Colonic mucosa (tissue), 4 donors: ENCODE data around the gene LHPP. TPM values are rescaled to one million over a fixed set of nuclear protein-coding genes. Genes with fewer than 3 reads are reported as not detected.

ENCODE experiments used
- DNase-seq: peaks from one replicate; pipeline ENCODE4 v3.0.0-alpha.2; 2020
- H3K27ac ChIP-seq: fragments of 200-600 bp; one replicate; pipeline ENCODE4 v1.8.0; 2021
- H3K27me3 ChIP-seq: fragments of 200-600 bp; one replicate; pipeline ENCODE4 v1.8.0; 2021
- H3K36me3 ChIP-seq: fragments of 200-600 bp; one replicate; pipeline ENCODE4 v1.8.0; 2021
- H3K4me1 ChIP-seq: fragments of 200-600 bp; one replicate; pipeline ENCODE4 v1.8.0; 2021; ENCODE audit warnings: mild to moderate bottlenecking
- H3K4me3 ChIP-seq: fragments of 200-600 bp; one replicate; pipeline ENCODE4 v1.8.0; 2021
- H3K9ac ChIP-seq, 2 donors: one replicate each; pipeline ENCODE4 v1.7.0; 2013; ENCODE audit warnings: control low read depth in 2 of 2, low read depth in 2 of 2, low read length in 2 of 2
- H3K9me3 ChIP-seq: fragments of 200-600 bp; one replicate; pipeline ENCODE4 v1.8.0; 2021
- CTCF ChIP-seq: fragments of 200-600 bp; IDR thresholded peaks from one replicate; pipeline ENCODE4 v1.8.0; 2022; ENCODE audit warnings: antibody characterized with exemption, mild to moderate bottlenecking
- intact Hi-C: fragments of 100-400 bp; cut with DNase I; formaldehyde crosslinking; loops from one replicate; pipeline ENCODE4 v1.14.1; 2022
- total RNA-seq, 2 donors: library from RNA; stranded (reverse); fragmentation: NEBNext Ultra II Directional in 1 of 2; extraction: Animal tissue kit (Norgen Biotek cat#: 25700) in 1 of 2; gene quantifications; one replicate each; pipeline ENCODE4 v1.2.1, GENCODE V29; 2021
- donor health status: healthy.
- donor health status: DM: no; HTN: no; CAD: no.
- donor health status: DM: no; HTN: no; CAD: no.

LHPP gene
- total RNA-seq, 2 donors from 2014 or later, result 12.8 to 24.6 TPM

GRCh38 chr10:124515244-124515970 lies 53.8 kb downstream of the LHPP start:
- Histone ChIP-seq H3K4me1 (no peaks in the 10 kb centered on the region), H3K9me3 (no peaks in the 10 kb centered on the region), H3K27me3 (no peaks in the 10 kb centered on the region), H3K27ac (no peak overlapping the region), H3K9ac (no peak overlapping the region), H3K4me3 (no peak overlapping the region), H3K36me3 (no peaks in the 10 kb centered on the region)
- intact Hi-C loops, result no loop called here
- TF ChIP-seq CTCF, result no peak
- no peak for DNase-seq

- Histone ChIP-seq H3K27me3 (no peaks in the 10 kb centered on the region), H3K36me3 (no peaks in the 10 kb centered on the region), H3K27ac (no peak overlapping the region), H3K4me3 (no peak overlapping the region), H3K9ac (no peak overlapping the region), H3K9me3 (no peaks in the 10 kb centered on the region), H3K4me1 (no peaks in the 10 kb centered on the region)
- DNase-seq, result no peak
- intact Hi-C loops, result no loop called here
- TF ChIP-seq CTCF, result no peak
Measured at GRCh38 chr10:124516181-124516580, 54.6 kb downstream of the LHPP start.

GRCh38 chr10:124516746-124517397 lies 55.2 kb downstream of the LHPP start:
- no peak overlapping the region for H3K27ac ChIP-seq
- intact Hi-C loops, result no loop called here
- no peaks in the 10 kb centered on the region for H3K4me1 ChIP-seq
- H3K27me3 ChIP-seq, result no peaks in the 10 kb centered on the region
- no peak overlapping the region for H3K4me3 ChIP-seq
- H3K36me3 ChIP-seq, result no peaks in the 10 kb centered on the region
- no peaks in the 10 kb centered on the region for H3K9me3 ChIP-seq
- no peak for TF ChIP-seq CTCF
- no peak for DNase-seq
- no peak overlapping the region for H3K9ac ChIP-seq

- DNase-seq, result no peak
- H3K27me3 ChIP-seq, result no peaks in the 10 kb centered on the region
- no peaks in the 10 kb centered on the region for H3K4me1 ChIP-seq
- no peak overlapping the region for H3K27ac ChIP-seq
- intact Hi-C loops, result no loop called here
- H3K9me3 ChIP-seq, result no peaks in the 10 kb centered on the region
- no peak overlapping the region for H3K9ac ChIP-seq
- no peak overlapping the region for H3K4me3 ChIP-seq
- TF ChIP-seq CTCF, result no peak
- no peaks in the 10 kb centered on the region for H3K36me3 ChIP-seq
Measured at GRCh38 chr10:124517461-124517860, 55.8 kb downstream of the LHPP start.

GRCh38 chr10:124517931-124518330 lies 56.3 kb downstream of the LHPP start:
- H3K36me3 ChIP-seq, result no peaks in the 10 kb centered on the region
- H3K9me3 ChIP-seq, result no peaks in the 10 kb centered on the region
- no peak overlapping the region for H3K9ac ChIP-seq
- no peaks in the 10 kb centered on the region for H3K27me3 ChIP-seq
- no peak for DNase-seq
- H3K4me3 ChIP-seq, result no peak overlapping the region
- H3K4me1 ChIP-seq, result no peaks in the 10 kb centered on the region
- H3K27ac ChIP-seq, result no peak overlapping the region
- intact Hi-C loops, result no loop called here
- TF ChIP-seq CTCF, result no peak
